GM18907 (cell line): ENCODE measurements around the gene C5orf63.
A peak's percentile ranks its signal among the peaks of the same experiment; 100 is the strongest.
"Not testable (repeated sequence)": the region's sequence is repeated elsewhere in the genome, so short reads cannot be mapped to it uniquely, and the experiment has no call there.

ENCODE experiments used
- ATAC-seq: cut with Tn5 transposase; IDR thresholded peaks from one replicate; pipeline ENCODE4 v1.9.1; 2021; ENCODE audit warnings: mild to moderate bottlenecking, moderate library complexity; ENCODE audit not compliant: unreplicated experiment

Gene C5orf63

DNA sequence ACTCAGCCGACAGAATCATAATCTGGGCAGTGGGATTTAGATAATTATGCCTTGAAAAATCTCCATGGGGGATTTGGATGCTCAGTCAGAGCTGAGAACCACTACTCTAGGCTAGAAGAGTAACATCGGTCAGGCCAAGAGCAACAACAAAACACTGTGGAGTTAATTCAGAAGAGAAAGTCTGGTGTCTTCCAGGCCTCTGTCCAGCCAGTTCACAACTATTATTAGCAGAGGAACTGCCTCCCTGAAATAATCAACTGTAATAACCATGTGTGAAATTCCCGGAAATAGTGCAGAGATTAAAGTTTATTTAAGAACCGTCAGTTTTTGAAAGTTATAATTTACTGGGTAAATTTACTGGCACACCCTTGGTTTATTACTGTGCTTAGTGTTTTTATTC, 34.8 kb downstream of the C5orf63 start:
- no peak for ATAC-seq

DNA sequence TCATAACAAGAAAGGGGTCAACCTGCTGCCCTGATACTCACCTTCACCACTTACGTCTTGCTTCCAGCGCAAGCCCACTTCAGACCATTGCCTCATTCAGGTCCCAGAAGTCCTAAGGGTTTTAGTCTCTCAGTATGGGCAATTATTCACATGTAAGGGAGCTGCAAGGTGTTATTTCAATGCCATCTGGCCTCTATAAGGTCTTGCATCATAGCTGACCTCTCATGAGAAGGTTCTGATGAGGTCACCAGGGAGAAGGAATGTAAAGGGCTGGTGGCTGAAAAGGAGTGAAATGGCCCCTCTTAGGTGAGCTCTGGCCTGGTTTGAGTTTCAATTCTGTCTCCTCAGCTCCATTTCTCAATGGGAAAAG, 41.5 kb downstream of the C5orf63 start:
- ATAC-seq = no peak

- ATAC-seq = peak; percentile 19
Measured at GRCh38 chr5:127031147-127031862, 42.0 kb downstream of the C5orf63 start.

GRCh38 chr5:127030259-127031146, 42.8 kb downstream of the C5orf63 start, which contains the start of gene MARCHF3:
Gene MARCHF3 (minus strand): TSS chr5:127030558. CDS start chr5:126918171, 112,387 bp downstream.
- ATAC-seq = peak; percentile 95

DNA sequence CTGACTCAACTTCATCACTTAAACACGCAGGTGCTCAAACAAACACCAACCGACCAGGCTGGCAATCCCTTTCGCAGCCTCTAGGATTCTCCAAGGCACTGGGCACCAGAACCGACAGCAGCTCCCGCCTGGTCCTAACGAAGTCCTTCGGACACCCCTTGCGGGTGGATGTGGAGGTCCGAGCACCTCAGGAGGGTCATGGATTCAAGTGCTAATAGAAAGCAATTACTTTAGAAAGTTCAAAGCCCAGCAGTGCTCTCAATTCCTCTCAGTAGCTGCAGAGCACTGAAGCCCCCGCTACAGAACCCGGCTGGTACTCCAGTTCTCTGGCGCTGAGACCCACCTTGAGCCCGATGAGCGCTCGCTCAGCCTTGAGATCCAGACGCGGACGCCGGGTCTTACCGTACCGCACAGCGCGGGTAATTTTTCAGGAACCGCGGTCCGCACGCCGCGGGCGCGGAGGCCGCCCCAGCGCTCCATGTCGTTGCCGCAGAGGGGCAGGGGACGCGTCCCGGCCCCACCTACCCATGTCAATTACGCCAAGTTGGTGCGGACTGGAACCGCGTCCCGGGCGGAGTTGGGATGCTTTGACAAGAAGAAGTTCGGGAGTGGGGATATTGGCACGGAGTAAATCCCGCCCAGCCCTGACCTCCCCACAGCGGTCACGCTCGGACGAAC, 43.6 kb downstream of the C5orf63 start:
- ATAC-seq = peak; percentile 28

- no peak for ATAC-seq
Measured at GRCh38 chr5:127028822-127029457, 44.4 kb downstream of the C5orf63 start.

DNA sequence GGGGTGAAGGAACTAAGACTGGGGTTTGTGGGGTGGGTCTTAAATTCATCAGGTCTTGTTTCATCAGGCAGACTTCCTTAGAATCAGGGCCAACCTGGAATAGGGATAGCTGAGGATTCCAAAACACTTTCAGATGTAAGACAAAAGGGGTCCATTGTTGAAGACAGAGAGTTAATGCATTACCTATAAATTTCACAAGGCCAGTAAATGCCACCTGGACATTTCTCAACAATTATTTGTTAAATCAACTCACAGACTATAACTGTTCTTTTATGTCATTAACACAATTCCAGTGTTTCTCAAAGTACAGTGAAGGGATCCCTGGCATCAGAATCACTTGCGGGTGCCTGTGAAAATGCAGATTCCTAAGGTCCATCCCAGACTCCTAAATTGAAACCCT, 45.8 kb downstream of the C5orf63 start:
- no peak for ATAC-seq

DNA sequence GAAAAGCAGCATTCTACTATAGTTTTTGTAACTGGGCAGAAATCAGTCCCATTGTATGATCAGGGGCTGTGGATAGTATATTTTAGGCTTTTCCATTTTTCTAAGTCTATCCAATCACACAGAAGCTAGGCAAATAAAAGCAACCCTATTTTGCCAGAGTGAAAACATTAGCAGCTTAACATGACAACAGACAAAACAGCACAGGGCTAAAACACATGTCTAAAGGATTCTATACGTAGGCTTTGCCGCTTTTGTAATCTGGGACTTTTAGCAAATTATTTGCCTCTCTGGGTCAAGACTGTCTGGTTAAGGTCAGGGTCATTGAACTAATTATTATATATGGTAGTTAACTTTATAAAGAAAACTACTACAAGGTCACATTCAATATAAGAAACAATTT, 47.1 kb downstream of the C5orf63 start:
- ATAC-seq = no peak

DNA sequence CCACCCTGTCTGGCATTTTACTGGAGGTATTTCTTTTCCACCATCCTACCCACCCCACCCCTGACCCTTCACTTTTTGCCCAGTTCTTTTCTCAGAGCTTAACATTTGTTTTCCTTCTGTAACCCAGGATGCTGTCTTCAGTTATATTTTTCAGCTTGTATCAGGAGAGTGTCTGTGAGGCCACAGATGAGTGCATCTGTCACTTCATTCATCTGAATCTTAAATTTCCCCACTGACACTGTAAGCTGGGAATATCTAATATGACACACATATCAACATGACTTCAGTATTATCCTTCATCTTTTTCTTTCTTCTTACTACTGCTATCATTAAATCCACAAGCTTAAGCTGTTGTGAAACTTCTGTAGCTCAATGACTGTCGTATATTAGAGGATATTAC, 47.8 kb downstream of the C5orf63 start:
- ATAC-seq = no peak

DNA sequence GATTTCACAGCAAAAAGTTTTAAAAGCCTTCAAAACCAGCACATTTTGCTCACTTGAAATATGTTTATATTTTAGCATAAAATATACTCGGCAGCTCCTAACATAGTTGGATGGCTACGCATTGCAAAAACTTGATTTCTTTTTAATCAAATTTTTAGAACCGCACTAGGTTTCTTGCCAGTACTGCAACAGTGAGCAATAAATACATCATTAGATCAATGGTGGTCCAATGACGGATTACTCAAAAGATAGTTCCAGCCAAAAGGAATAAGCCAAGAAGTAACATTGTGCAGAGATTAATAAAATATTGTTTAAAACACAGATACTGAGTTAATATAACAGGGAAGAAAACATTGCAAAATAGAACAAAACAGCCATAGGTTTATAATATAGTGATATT, 48.5 kb downstream of the C5orf63 start:
- no peak for ATAC-seq

GRCh38 chr5:127023552-127024191, 49.6 kb downstream of the C5orf63 start:
- not testable (repeated sequence) for ATAC-seq

DNA sequence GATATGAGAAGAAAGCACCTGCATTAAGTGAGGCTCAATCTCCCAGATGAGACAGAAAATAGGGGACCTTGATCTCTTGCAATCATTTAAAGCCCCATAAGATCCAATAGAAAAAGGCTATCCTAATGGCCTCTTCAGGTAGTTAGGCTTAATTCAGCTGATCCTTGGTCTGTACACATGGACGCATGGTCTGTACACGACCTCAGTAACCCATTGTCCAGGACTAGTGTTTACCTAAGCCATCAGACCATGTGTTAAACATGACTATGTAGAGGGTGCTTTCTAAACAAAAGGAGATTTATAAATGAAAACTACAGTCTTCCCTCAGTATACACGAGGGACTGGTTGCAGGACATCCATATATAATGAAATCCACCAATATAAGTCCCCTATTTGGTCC, 50.5 kb downstream of the C5orf63 start:
- no peak for ATAC-seq

DNA sequence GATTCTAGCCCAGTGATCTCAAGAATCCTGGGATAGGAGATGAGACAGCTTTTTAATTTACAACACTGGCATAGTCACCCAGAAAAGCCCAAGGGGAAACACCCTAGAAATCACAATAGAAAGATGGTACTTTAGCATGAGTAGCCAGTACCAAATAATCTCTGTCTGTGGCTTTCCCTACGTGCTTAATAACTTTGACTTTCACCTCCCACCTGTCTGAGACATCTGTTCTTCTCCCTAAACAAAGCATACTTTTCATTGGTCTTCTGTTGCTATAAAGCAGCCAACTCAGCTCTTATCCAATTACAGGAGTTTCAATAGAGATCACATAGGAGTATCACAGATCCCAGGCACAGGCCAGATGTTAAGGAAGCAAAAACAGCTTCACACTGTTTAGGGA, 53.4 kb downstream of the C5orf63 start:
- ATAC-seq = peak; percentile 55

DNA sequence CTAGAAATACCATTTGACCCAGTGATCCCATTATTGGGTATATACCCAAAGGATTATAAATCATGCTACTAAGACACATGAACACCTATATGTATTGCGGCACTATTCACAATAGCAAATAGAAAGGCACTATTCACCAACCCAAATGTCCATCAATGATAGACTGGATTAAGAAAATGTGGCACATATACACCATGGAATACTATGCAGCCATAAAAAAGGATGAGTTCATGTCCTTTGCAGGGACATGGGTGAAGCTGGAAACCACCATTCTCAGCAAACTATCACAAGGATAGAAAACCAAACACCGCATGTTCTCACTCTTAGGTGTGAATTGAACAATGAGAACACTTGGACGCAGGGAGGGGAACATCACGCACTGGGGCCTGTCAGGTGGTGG, 56.6 kb downstream of the C5orf63 start:
- ATAC-seq = not testable (repeated sequence)

GRCh38 chr5:127015716-127016115, 57.6 kb downstream of the C5orf63 start:
- no peak for ATAC-seq

- peak; percentile 43 for ATAC-seq
Measured at GRCh38 chr5:127014573-127014972, 58.7 kb downstream of the C5orf63 start.

DNA sequence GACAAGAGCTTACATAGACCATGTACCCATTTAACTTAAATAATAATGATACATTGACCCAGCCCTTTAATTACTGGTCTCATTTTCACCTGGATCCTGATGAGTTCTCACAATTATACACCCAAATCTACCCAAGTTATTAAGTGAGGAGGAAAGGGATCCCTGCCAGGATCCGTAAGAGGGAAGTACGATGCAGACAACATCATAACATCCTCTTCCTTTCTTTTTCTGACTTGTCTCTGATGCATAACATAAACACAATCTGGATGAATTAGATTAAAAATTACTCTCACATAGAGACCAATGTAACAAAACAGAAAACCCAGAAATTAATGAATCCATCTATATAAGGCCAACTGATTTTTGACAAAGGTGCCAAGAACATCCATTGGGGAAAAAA, 59.9 kb downstream of the C5orf63 start:
- no peak for ATAC-seq

- ATAC-seq = no peak
Measured at GRCh38 chr5:127012916-127013315, 60.4 kb downstream of the C5orf63 start.

DNA sequence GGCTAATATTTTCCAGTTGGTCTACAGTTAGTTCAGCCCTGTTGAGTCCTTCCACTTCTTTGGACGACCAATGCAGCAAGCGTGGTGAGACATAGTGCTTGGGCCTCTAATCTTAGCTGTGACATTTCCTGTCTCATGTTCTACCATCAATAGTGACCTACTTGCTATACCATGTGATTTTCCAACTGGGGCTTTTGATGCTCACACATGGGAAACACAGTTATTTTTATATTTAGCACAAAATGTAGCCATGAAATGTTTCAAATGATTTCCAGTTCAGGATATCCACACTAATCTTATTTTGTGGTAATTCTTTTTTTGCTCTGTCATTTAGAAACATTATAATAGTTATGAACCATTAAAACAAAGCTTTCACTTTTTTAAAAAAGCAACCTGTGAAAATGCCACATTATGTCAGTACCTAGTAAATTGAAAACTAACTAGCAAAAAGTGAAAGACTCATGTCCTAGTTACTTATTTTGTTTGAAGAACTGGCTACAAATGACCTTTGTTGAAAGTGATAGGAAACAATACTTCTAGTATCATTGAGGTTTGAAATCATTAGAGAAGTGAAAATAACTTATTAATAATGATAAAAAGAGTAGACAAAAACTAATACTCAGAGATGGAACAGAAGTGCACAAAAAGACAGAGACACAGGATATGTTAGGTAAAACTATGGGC, 61.2 kb downstream of the C5orf63 start:
- ATAC-seq = peak; percentile 90

- ATAC-seq = no peak
Measured at GRCh38 chr5:127011153-127011552, 62.1 kb downstream of the C5orf63 start.
